HG03159 (cell line): Measurements from ENCODE around the gene SLC2A11.
"Not testable (repeated sequence)": the region's sequence is repeated elsewhere in the genome, so short reads cannot be mapped to it uniquely, and the experiment has no call there.

ENCODE experiments used
- ATAC-seq: cut with Tn5 transposase; IDR thresholded peaks from one replicate; pipeline ENCODE4 v1.9.1; 2021; ENCODE audit warnings: mild to moderate bottlenecking, moderate library complexity; ENCODE audit not compliant: unreplicated experiment

SLC2A11 gene

GRCh38 chr22:23846081-23846469 lies 11.6 kb upstream of the SLC2A11 start:
- ATAC-seq = no peak

GRCh38 chr22:23847310-23847920 lies 10.3 kb upstream of the SLC2A11 start:
- ATAC-seq = no peak

- ATAC-seq = no peak
These were observed 9.4 kb upstream of the SLC2A11 start for GRCh38 chr22:23847991-23848864.

- no peak for ATAC-seq
These were observed 8.4 kb upstream of the SLC2A11 start for GRCh38 chr22:23849009-23850006.

- peak; percentile 63 for ATAC-seq
These were observed 7.5 kb upstream of the SLC2A11 start for GRCh38 chr22:23850136-23850611.

- ATAC-seq = peak; percentile 40
These were observed 712 bp upstream of the SLC2A11 start for GRCh38 chr22:23856721-23857605.

- ATAC-seq = no peak
These were observed 775 bp downstream of the SLC2A11 start for GRCh38 chr22:23858484-23858815.

GRCh38 chr22:23859201-23859600 lies 1.5 kb downstream of the SLC2A11 start:
- no peak for ATAC-seq

- not testable (repeated sequence) for ATAC-seq
These were observed 2.5 kb downstream of the SLC2A11 start for GRCh38 chr22:23860187-23860586.

GRCh38 chr22:23862103-23862502 lies 4.4 kb downstream of the SLC2A11 start:
- no peak for ATAC-seq

- not testable (repeated sequence) for ATAC-seq
These were observed 7.0 kb downstream of the SLC2A11 start for GRCh38 chr22:23864499-23865154.

GRCh38 chr22:23868580-23868979 lies 10.9 kb downstream of the SLC2A11 start:
- ATAC-seq = no peak

- ATAC-seq = no peak
These were observed 17.2 kb downstream of the SLC2A11 start for GRCh38 chr22:23874871-23875270.

- no peak for ATAC-seq
These were observed 18.1 kb downstream of the SLC2A11 start for GRCh38 chr22:23875801-23876200.

GRCh38 chr22:23877566-23877965 lies 19.9 kb downstream of the SLC2A11 start:
- ATAC-seq = no peak

- ATAC-seq = no peak
These were observed 20.5 kb downstream of the SLC2A11 start for GRCh38 chr22:23878219-23878618.

GRCh38 chr22:23882370-23882769 lies 24.7 kb downstream of the SLC2A11 start:
- ATAC-seq = no peak

GRCh38 chr22:23883658-23884057 lies 26.0 kb downstream of the SLC2A11 start:
- ATAC-seq = no peak

- ATAC-seq = no peak
These were observed 26.5 kb downstream of the SLC2A11 start for GRCh38 chr22:23884140-23884539.
